HG03469 (cell line): ENCODE results near the gene ATXN1.
"Not testable (repeated sequence)": the region's sequence is repeated elsewhere in the genome, so short reads cannot be mapped to it uniquely, and the experiment has no call there.

Source experiments
- ATAC-seq: cut with Tn5 transposase; IDR thresholded peaks from one replicate; pipeline ENCODE4 v1.9.1; 2021; ENCODE audit warnings: mild to moderate bottlenecking, moderate library complexity, moderate number of reproducible peaks; ENCODE audit not compliant: unreplicated experiment

ATXN1 gene

GRCh38 chr6:16470502-16471221 is 290.6 kb downstream of the ATXN1 start:
- ATAC-seq = no peak

GRCh38 chr6:16468991-16469615 is 292.2 kb downstream of the ATXN1 start:
- ATAC-seq = no peak

GRCh38 chr6:16466800-16467553 is 294.3 kb downstream of the ATXN1 start:
- no peak for ATAC-seq

- ATAC-seq = no peak
These were observed 297.2 kb downstream of the ATXN1 start for GRCh38 chr6:16464045-16464444.

GRCh38 chr6:16463246-16463645 is 298.0 kb downstream of the ATXN1 start:
- ATAC-seq = not testable (repeated sequence)

GRCh38 chr6:16461491-16461890 is 299.8 kb downstream of the ATXN1 start:
- ATAC-seq = no peak

GRCh38 chr6:16459472-16459871 is 301.8 kb downstream of the ATXN1 start:
- not testable (repeated sequence) for ATAC-seq

GRCh38 chr6:16452348-16452747 is 308.9 kb downstream of the ATXN1 start:
- ATAC-seq = no peak

GRCh38 chr6:16450821-16451220 is 310.4 kb downstream of the ATXN1 start:
- ATAC-seq = no peak

- ATAC-seq = no peak
These were observed 311.0 kb downstream of the ATXN1 start for GRCh38 chr6:16450285-16450684.

- no peak for ATAC-seq
These were observed 315.0 kb downstream of the ATXN1 start for GRCh38 chr6:16446273-16446672.

- ATAC-seq = no peak
These were observed 319.2 kb downstream of the ATXN1 start for GRCh38 chr6:16442031-16442430.

- ATAC-seq = no peak
These were observed 320.0 kb downstream of the ATXN1 start for GRCh38 chr6:16441262-16441661.

- no peak for ATAC-seq
These were observed 320.5 kb downstream of the ATXN1 start for GRCh38 chr6:16440636-16441212.

GRCh38 chr6:16438718-16439591 is 322.3 kb downstream of the ATXN1 start:
- no peak for ATAC-seq

- no peak for ATAC-seq
These were observed 323.3 kb downstream of the ATXN1 start for GRCh38 chr6:16437984-16438383.

- ATAC-seq = no peak
These were observed 324.2 kb downstream of the ATXN1 start for GRCh38 chr6:16437095-16437494.

GRCh38 chr6:16436550-16436949 is 324.7 kb downstream of the ATXN1 start:
- no peak for ATAC-seq

- ATAC-seq = no peak
These were observed 326.4 kb downstream of the ATXN1 start for GRCh38 chr6:16434885-16435284.

- ATAC-seq = no peak
These were observed 327.8 kb downstream of the ATXN1 start for GRCh38 chr6:16433338-16433890.
